ENCODE results near the gene UFD1. TPM values are rescaled to one million over a fixed set of nuclear protein-coding genes. Genes with fewer than 3 reads are reported as not detected.
A peak's percentile ranks its signal among the peaks of the same experiment; 100 is the strongest.

Gene UFD1
- total and polyA plus RNA-seq, 9 of the 15 experiments (the other 6 are each of a cell fraction or from before 2014, with no cell fraction given) = 238 to 645 (median 363) TPM

DNA sequence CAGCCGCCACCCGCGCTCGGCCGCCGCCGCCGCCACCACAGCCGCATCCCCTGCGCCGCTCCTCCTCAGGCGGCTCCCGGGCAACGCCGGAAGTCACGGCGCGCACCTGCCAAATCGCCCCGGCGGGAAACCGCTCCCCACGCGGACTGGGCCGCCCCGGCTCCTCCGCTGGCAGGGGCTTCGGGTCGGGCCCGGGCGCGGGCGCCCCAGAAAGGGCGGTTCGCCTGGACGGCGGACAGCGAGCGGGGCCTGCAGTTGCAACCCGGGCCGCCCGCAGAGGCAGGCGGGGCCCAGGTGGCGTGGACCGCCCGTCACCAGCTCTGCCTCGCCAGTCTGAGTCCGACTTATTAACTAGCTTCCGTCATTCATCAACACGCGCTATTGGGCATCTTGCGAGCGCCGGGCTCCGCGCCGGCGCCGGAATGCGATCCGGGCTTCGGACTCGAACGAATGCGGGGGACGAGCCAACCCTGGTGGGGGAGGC, 47.3 kb downstream of the UFD1 start, which contains the start of gene HIRA (continued):
- TF ChIP-seq, protein P1, sequence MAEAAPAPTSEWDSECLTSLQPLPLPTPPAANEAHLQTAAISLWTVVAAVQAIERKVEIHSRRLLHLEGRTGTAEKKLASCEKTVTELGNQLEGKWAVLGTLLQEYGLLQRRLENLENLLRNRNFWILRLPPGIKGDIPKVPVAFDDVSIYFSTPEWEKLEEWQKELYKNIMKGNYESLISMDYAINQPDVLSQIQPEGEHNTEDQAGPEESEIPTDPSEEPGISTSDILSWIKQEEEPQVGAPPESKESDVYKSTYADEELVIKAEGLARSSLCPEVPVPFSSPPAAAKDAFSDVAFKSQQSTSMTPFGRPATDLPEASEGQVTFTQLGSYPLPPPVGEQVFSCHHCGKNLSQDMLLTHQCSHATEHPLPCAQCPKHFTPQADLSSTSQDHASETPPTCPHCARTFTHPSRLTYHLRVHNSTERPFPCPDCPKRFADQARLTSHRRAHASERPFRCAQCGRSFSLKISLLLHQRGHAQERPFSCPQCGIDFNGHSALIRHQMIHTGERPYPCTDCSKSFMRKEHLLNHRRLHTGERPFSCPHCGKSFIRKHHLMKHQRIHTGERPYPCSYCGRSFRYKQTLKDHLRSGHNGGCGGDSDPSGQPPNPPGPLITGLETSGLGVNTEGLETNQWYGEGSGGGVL (CRISPR knock-in tag; IDR thresholded peaks at IDR 0.05) = no peak
- no peak for TF ChIP-seq FOXJ2 (tag; IDR thresholded peaks at IDR 0.05)
- no peak for TF ChIP-seq SMARCA4 (IDR thresholded peaks at IDR 0.05)
- no peak for TF ChIP-seq SNIP1 (IDR thresholded peaks at IDR 0.05; ENCODE audit: low read depth)
- peak; percentile 90; the same call in 1 of the 2 replicates for TF ChIP-seq SREBF1 (IDR thresholded peaks at IDR 0.05; ENCODE audit: borderline replicate concordance, low read depth, low read length)
- TF ChIP-seq, protein P2, sequence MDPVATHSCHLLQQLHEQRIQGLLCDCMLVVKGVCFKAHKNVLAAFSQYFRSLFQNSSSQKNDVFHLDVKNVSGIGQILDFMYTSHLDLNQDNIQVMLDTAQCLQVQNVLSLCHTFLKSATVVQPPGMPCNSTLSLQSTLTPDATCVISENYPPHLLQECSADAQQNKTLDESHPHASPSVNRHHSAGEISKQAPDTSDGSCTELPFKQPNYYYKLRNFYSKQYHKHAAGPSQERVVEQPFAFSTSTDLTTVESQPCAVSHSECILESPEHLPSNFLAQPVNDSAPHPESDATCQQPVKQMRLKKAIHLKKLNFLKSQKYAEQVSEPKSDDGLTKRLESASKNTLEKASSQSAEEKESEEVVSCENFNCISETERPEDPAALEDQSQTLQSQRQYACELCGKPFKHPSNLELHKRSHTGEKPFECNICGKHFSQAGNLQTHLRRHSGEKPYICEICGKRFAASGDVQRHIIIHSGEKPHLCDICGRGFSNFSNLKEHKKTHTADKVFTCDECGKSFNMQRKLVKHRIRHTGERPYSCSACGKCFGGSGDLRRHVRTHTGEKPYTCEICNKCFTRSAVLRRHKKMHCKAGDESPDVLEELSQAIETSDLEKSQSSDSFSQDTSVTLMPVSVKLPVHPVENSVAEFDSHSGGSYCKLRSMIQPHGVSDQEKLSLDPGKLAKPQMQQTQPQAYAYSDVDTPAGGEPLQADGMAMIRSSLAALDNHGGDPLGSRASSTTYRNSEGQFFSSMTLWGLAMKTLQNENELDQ (CRISPR knock-in tag; IDR thresholded peaks at IDR 0.05; ENCODE audit: borderline replicate concordance) = no peak
- peak; percentile 81 for TF ChIP-seq BHLHE40 (IDR thresholded peaks at IDR 0.05; ENCODE audit: low read length)
- no peak; the same call in 1 of the 2 replicates for TF ChIP-seq ZNF707 (CRISPR knock-in tag; conservative IDR thresholded peaks at IDR 0.05)
- TF ChIP-seq MBD2 (IDR thresholded peaks at IDR 0.05; ENCODE audit: borderline replicate concordance, low read depth) = no peak
- TF ChIP-seq KAT8 (IDR thresholded peaks at IDR 0.05; ENCODE audit: low read depth) = no peak
- no peak for TF ChIP-seq ARHGAP35 (IDR thresholded peaks at IDR 0.05; ENCODE audit: partially characterized antibody)
- TF ChIP-seq ZNF77 (CRISPR knock-in tag; IDR thresholded peaks at IDR 0.05) = no peak
- TF ChIP-seq ZNF76 (CRISPR knock-in tag; IDR thresholded peaks at IDR 0.05; ENCODE audit: borderline replicate concordance) = peak; percentile 93
- TF ChIP-seq DMBX1 (CRISPR knock-in tag; IDR thresholded peaks at IDR 0.05; ENCODE audit: borderline replicate concordance) = peak; percentile 90
- TF ChIP-seq, protein P3, sequence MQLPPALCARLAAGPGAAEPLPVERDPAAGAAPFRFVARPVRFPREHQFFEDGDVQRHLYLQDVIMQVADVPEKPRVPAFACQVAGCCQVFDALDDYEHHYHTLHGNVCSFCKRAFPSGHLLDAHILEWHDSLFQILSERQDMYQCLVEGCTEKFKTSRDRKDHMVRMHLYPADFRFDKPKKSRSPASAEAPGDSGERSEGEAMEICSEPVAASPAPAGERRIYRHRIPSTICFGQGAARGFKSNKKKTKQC (CRISPR knock-in tag; IDR thresholded peaks at IDR 0.05) = no peak
- TF ChIP-seq JUND (IDR thresholded peaks at IDR 0.05; ENCODE audit: borderline replicate concordance, low read depth, low read length) = peak; percentile 91
- TF ChIP-seq JUND (tag; IDR thresholded peaks at IDR 0.05; ENCODE audit: borderline replicate concordance, low read depth, low read length) = no peak
- TF ChIP-seq ZNF778 (CRISPR knock-in tag; IDR thresholded peaks at IDR 0.05) = no peak
- TF ChIP-seq, protein P4, sequence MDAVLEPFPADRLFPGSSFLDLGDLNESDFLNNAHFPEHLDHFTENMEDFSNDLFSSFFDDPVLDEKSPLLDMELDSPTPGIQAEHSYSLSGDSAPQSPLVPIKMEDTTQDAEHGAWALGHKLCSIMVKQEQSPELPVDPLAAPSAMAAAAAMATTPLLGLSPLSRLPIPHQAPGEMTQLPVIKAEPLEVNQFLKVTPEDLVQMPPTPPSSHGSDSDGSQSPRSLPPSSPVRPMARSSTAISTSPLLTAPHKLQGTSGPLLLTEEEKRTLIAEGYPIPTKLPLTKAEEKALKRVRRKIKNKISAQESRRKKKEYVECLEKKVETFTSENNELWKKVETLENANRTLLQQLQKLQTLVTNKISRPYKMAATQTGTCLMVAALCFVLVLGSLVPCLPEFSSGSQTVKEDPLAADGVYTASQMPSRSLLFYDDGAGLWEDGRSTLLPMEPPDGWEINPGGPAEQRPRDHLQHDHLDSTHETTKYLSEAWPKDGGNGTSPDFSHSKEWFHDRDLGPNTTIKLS (IDR thresholded peaks at IDR 0.05; ENCODE audit: borderline replicate concordance, low read depth) = no peak
